ENCODE measurements around the gene METTL9. TPM values are rescaled to one million over a fixed set of nuclear protein-coding genes. Genes with fewer than 3 reads are reported as not detected.

The METTL9 gene
- total and polyA plus RNA-seq, 2 of the 13 experiments (the other 11 are each of a cell fraction or from before 2014, with no cell fraction given), result 123 to 204 TPM

DNA sequence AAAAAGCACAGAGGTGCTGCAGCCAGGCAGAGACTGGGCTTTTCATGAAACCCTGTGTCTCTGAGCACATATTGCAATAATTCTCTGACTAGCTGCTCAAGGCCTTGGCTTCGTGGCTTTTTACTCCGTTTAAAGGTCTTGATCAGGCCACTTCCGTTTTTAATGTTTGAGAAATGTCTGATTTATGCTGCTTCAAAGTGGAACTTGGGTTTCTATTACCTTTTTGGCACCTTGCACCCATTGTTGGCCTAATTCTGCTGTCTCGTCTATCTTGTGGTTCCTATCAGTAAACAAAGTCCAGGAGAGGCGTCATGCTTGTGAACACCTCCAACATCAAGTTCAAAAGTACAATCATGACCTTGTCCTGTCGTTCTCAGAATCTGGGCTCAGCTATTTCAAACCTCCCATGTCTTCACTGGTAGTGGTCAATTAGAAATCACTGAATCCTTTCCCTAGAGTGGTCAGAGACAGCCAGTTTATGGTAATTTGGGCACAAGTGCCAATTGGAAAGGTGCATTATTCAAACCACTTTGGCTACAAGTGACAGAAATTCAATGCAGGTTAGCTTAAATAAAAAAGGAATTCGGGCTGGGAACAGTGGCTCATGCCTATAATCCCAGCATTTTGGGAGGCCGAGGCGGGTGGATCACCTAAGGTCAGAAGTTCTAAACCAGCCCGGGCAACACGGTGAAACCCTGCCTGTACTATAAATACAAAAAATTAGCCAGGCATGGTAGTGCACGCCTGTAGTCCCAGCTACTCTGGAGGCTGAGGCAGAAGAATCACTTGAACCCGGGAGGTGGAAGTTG is 33.3 kb upstream of the METTL9 start (continued):
- TF ChIP-seq, protein P1, sequence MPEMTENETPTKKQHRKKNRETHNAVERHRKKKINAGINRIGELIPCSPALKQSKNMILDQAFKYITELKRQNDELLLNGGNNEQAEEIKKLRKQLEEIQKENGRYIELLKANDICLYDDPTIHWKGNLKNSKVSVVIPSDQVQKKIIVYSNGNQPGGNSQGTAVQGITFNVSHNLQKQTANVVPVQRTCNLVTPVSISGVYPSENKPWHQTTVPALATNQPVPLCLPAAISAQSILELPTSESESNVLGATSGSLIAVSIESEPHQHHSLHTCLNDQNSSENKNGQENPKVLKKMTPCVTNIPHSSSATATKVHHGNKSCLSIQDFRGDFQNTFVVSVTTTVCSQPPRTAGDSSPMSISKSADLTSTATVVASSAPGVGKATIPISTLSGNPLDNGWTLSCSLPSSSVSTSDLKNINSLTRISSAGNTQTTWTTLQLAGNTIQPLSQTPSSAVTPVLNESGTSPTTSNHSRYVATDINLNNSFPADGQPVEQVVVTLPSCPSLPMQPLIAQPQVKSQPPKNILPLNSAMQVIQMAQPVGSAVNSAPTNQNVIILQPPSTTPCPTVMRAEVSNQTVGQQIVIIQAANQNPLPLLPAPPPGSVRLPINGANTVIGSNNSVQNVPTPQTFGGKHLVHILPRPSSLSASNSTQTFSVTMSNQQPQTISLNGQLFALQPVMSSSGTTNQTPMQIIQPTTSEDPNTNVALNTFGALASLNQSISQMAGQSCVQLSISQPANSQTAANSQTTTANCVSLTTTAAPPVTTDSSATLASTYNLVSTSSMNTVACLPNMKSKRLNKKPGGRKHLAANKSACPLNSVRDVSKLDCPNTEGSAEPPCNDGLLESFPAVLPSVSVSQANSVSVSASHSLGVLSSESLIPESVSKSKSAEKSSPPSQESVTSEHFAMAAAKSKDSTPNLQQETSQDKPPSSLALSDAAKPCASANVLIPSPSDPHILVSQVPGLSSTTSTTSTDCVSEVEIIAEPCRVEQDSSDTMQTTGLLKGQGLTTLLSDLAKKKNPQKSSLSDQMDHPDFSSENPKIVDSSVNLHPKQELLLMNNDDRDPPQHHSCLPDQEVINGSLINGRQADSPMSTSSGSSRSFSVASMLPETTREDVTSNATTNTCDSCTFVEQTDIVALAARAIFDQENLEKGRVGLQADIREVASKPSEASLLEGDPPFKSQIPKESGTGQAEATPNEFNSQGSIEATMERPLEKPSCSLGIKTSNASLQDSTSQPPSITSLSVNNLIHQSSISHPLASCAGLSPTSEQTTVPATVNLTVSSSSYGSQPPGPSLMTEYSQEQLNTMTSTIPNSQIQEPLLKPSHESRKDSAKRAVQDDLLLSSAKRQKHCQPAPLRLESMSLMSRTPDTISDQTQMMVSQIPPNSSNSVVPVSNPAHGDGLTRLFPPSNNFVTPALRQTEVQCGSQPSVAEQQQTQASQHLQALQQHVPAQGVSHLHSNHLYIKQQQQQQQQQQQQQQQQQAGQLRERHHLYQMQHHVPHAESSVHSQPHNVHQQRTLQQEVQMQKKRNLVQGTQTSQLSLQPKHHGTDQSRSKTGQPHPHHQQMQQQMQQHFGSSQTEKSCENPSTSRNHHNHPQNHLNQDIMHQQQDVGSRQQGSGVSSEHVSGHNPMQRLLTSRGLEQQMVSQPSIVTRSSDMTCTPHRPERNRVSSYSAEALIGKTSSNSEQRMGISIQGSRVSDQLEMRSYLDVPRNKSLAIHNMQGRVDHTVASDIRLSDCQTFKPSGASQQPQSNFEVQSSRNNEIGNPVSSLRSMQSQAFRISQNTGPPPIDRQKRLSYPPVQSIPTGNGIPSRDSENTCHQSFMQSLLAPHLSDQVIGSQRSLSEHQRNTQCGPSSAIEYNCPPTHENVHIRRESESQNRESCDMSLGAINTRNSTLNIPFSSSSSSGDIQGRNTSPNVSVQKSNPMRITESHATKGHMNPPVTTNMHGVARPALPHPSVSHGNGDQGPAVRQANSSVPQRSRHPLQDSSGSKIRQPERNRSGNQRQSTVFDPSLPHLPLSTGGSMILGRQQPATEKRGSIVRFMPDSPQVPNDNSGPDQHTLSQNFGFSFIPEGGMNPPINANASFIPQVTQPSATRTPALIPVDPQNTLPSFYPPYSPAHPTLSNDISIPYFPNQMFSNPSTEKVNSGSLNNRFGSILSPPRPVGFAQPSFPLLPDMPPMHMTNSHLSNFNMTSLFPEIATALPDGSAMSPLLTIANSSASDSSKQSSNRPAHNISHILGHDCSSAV (CRISPR knock-in tag; IDR thresholded peaks at IDR 0.05; ENCODE audit: borderline replicate concordance), result no peak
- TF ChIP-seq ZNF17 (CRISPR knock-in tag; IDR thresholded peaks at IDR 0.05), result 0 out of 2 replicates have a peak, but pooled peaks have one; percentile 12
- TF ChIP-seq, protein P2, sequence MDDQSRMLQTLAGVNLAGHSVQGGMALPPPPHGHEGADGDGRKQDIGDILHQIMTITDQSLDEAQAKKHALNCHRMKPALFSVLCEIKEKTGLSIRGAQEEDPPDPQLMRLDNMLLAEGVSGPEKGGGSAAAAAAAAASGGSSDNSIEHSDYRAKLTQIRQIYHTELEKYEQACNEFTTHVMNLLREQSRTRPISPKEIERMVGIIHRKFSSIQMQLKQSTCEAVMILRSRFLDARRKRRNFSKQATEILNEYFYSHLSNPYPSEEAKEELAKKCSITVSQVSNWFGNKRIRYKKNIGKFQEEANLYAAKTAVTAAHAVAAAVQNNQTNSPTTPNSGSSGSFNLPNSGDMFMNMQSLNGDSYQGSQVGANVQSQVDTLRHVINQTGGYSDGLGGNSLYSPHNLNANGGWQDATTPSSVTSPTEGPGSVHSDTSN (CRISPR knock-in tag; IDR thresholded peaks at IDR 0.05; ENCODE audit: borderline replicate concordance), result no peak
- no peak for TF ChIP-seq MEIS2 (CRISPR knock-in tag; IDR thresholded peaks at IDR 0.05)
- no peak for TF ChIP-seq SAFB2 (CRISPR knock-in tag; IDR thresholded peaks at IDR 0.05; ENCODE audit: borderline replicate concordance, low read depth)
- TF ChIP-seq, protein P3, sequence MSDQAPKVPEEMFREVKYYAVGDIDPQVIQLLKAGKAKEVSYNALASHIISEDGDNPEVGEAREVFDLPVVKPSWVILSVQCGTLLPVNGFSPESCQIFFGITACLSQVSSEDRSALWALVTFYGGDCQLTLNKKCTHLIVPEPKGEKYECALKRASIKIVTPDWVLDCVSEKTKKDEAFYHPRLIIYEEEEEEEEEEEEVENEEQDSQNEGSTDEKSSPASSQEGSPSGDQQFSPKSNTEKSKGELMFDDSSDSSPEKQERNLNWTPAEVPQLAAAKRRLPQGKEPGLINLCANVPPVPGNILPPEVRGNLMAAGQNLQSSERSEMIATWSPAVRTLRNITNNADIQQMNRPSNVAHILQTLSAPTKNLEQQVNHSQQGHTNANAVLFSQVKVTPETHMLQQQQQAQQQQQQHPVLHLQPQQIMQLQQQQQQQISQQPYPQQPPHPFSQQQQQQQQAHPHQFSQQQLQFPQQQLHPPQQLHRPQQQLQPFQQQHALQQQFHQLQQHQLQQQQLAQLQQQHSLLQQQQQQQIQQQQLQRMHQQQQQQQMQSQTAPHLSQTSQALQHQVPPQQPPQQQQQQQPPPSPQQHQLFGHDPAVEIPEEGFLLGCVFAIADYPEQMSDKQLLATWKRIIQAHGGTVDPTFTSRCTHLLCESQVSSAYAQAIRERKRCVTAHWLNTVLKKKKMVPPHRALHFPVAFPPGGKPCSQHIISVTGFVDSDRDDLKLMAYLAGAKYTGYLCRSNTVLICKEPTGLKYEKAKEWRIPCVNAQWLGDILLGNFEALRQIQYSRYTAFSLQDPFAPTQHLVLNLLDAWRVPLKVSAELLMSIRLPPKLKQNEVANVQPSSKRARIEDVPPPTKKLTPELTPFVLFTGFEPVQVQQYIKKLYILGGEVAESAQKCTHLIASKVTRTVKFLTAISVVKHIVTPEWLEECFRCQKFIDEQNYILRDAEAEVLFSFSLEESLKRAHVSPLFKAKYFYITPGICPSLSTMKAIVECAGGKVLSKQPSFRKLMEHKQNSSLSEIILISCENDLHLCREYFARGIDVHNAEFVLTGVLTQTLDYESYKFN (CRISPR knock-in tag; conservative IDR thresholded peaks at IDR 0.05), result peak; percentile 60
- TF ChIP-seq SP140L (CRISPR knock-in tag; IDR thresholded peaks at IDR 0.05; ENCODE audit: borderline replicate concordance), result no peak
- TF ChIP-seq ZNF232 (CRISPR knock-in tag; IDR thresholded peaks at IDR 0.05; ENCODE audit: borderline replicate concordance), result 0 out of 2 replicates have a peak, but pooled peaks have one; percentile 55
- peak; percentile 63; the same call in 1 of the 2 replicates for TF ChIP-seq ZNF235 (CRISPR knock-in tag; IDR thresholded peaks at IDR 0.05; ENCODE audit: borderline replicate concordance)
- TF ChIP-seq ZNF766 (CRISPR knock-in tag; IDR thresholded peaks at IDR 0.05; ENCODE audit: borderline replicate concordance), result peak; percentile 68; the same call in 1 of the 2 replicates
- TF ChIP-seq ZNF264 (CRISPR knock-in tag; IDR thresholded peaks at IDR 0.05), result no peak; the same call in 1 of the 2 replicates
- peak; percentile 58 for TF ChIP-seq ZNF629 (CRISPR knock-in tag; conservative IDR thresholded peaks at IDR 0.05)
- TF ChIP-seq, protein P4, sequence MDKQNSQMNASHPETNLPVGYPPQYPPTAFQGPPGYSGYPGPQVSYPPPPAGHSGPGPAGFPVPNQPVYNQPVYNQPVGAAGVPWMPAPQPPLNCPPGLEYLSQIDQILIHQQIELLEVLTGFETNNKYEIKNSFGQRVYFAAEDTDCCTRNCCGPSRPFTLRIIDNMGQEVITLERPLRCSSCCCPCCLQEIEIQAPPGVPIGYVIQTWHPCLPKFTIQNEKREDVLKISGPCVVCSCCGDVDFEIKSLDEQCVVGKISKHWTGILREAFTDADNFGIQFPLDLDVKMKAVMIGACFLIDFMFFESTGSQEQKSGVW (CRISPR knock-in tag; IDR thresholded peaks at IDR 0.05; ENCODE audit: borderline replicate concordance), result no peak
- no peak for TF ChIP-seq HNRNPL (IDR thresholded peaks at IDR 0.05; ENCODE audit: low read depth, low read length)

Measured in HepG2 (cell line).